Prostate gland (tissue), 2 donors: ENCODE measurements around the gene TPCN1. TPM values are rescaled to one million over a fixed set of nuclear protein-coding genes. Genes with fewer than 3 reads are reported as not detected.

Experiments
- DNase-seq: peaks from one replicate; pipeline ENCODE4 v3.0.0-alpha.2; 2019; ENCODE audit warnings: low spot score
- H3K27ac ChIP-seq, 2 donors: fragments of 200-600 bp; sonication (generic); 2 replicates each; pipeline ENCODE4 v1.5.1; 2017 to 2019
- H3K27me3 ChIP-seq: fragments of 200-600 bp; sonication (generic); replicated peaks from 2 replicates; pipeline ENCODE4 v1.5.1; 2019; ENCODE audit not compliant: insufficient read depth
- H3K36me3 ChIP-seq, 2 donors: fragments of 200-600 bp; sonication (generic); 1 replicate in 1 of 2; 2 replicates in 1 of 2; pipeline versions ENCODE4 v1.5.1 to v1.8.1; 2017 to 2019
- H3K4me1 ChIP-seq: fragments of 200-600 bp; sonication (generic); replicated peaks from 2 replicates; pipeline ENCODE4 v1.5.1; 2019
- H3K4me3 ChIP-seq, 2 donors: fragments of 200-600 bp; sonication (generic); 2 replicates each; pipeline ENCODE4 v1.5.1; 2017 to 2019
- H3K9me3 ChIP-seq: fragments of 200-600 bp; sonication (generic); 2 replicates; pipeline ENCODE4 v1.5.1; 2017
- CTCF ChIP-seq, 4 experiments: fragments of 200-600 bp in 2 of 4; fragments of 450-650 bp in 2 of 4; sonication (generic) in 2 of 4; IDR thresholded peaks; 1 replicate in 3 of 4; 2 replicates in 1 of 4; pipeline ENCODE4 v1.5.1; 2016 to 2019; ENCODE audit warnings: antibody characterized with exemption in 4 of 4, mild to moderate bottlenecking in 2 of 4, moderate library complexity in 2 of 4
- POLR2A ChIP-seq: fragments of 450-650 bp; IDR thresholded peaks from one replicate; pipeline ENCODE4 v1.6.1; 2016; ENCODE audit warnings: antibody characterized with exemption, mild to moderate bottlenecking
- POLR2AphosphoS5 ChIP-seq: sonication (generic); formaldehyde crosslinking; IDR thresholded peaks from one replicate; pipeline ENCODE4 v1.6.1; 2017; ENCODE audit warnings: antibody characterized with exemption
- WGBS: methylation state at CpG from one replicate; pipeline ENCODE4 v1.1.5; 2018; 5-methylcytosine and 5-hydroxymethylcytosine counted together
- intact Hi-C: fragments of 100-400 bp; cut with DNase I; formaldehyde crosslinking; loops from one replicate; pipeline ENCODE4 v1.14.2; 2022
- total RNA-seq, 2 donors: library from RNA; depleted of rRNA; stranded (reverse); fragments of >200 nt; gene quantifications; one replicate each; pipeline ENCODE4 v1.1.0, GENCODE V29; 2016

Gene TPCN1
- total RNA-seq, 2 donors from 2014 or later: 52.6 to 65.3 TPM

DNA sequence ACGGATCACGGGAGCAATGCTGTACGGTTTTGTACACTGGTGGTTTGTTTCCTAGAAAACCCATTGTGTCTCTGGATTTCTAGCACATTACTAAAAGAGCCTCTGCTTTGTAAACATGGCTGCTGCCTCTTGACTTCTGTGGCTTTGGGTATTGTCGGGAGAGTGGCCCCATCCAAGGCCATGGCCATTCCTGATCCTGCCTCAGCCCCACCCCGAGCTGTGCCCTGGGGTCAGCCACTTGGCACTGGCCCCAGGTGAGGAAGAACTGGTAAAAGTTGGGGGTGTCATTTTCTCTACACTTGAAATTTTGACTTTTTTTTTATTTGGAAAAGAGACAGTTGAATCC lies 77.2 kb downstream of the TPCN1 start:
- no peaks in the 10 kb centered on the region for H3K9me3 ChIP-seq
- no peak for DNase-seq
- H3K4me1 ChIP-seq: no peaks in the 10 kb centered on the region
- H3K4me3 ChIP-seq: no peak overlapping the region
- no peaks in the 10 kb centered on the region for H3K27me3 ChIP-seq
- peaks cover 0 to 9% of the 10 kb centered on the region in 2 donors for H3K36me3 ChIP-seq
- H3K27ac ChIP-seq: no peak overlapping the region
- intact Hi-C loops: no loop called here
- TF ChIP-seq POLR2A (no peak), POLR2AphosphoS5 (no peak), CTCF (IDR thresholded peaks at IDR 0.05) (no peak)
- 84% methylated on average over 5 of the region's 5 CpGs for WGBS

GRCh38 chr12:113298861-113299545 lies 77.7 kb downstream of the TPCN1 start:
- no peak for DNase-seq
- intact Hi-C loops: no loop called here
- WGBS: 57% methylated on average over 20 of the region's 20 CpGs

GRCh38 chr12:113299619-113300237 lies 78.5 kb downstream of the TPCN1 start:
- Histone ChIP-seq H3K36me3 (no peaks in the 10 kb centered on the region), H3K4me3 (no peak overlapping the region), H3K9me3 (no peaks in the 10 kb centered on the region), H3K27ac (peak overlapping the region in 1 of 2 donors; percentile 38), H3K4me1 (no peaks in the 10 kb centered on the region), H3K27me3 (no peaks in the 10 kb centered on the region)
- no peak for TF ChIP-seq CTCF (IDR thresholded peaks at IDR 0.05)
- no peak for TF ChIP-seq POLR2A
- peak; percentile 50 for TF ChIP-seq POLR2AphosphoS5
- intact Hi-C loops: no loop called here
- WGBS: 36% methylated on average over 14 of the region's 14 CpGs
- DNase-seq: peak; percentile 29

More at GRCh38 chr12:113298861-113299545, 77.7 kb downstream of the TPCN1 start:
- Histone ChIP-seq H3K4me1 (no peaks in the 10 kb centered on the region), H3K27ac (peak overlapping the region in 1 of 2 donors; percentile 38), H3K36me3 (peaks cover 0 to 3% of the 10 kb centered on the region in 2 donors), H3K4me3 (no peak overlapping the region), H3K27me3 (no peaks in the 10 kb centered on the region), H3K9me3 (no peaks in the 10 kb centered on the region)
- no peak for TF ChIP-seq CTCF (IDR thresholded peaks at IDR 0.05)
- no peak for TF ChIP-seq POLR2AphosphoS5
- TF ChIP-seq POLR2A: no peak

GRCh38 chr12:113301811-113302210 lies 80.5 kb downstream of the TPCN1 start:
- 91% methylated on average over 6 of the region's 6 CpGs for WGBS

More at GRCh38 chr12:113301811-113302210, 80.5 kb downstream of the TPCN1 start:
- Histone ChIP-seq H3K9me3 (no peaks in the 10 kb centered on the region), H3K36me3 (no peaks in the 10 kb centered on the region), H3K27ac (no peak overlapping the region), H3K4me1 (no peaks in the 10 kb centered on the region), H3K27me3 (no peaks in the 10 kb centered on the region), H3K4me3 (no peak overlapping the region)
- intact Hi-C loops: no loop called here
- TF ChIP-seq POLR2AphosphoS5: no peak
- TF ChIP-seq CTCF (IDR thresholded peaks at IDR 0.05): no peak
- no peak for DNase-seq
